SK-N-SH (cell line): Measurements from ENCODE around the gene CAST.

Experiments used
- CTCF ChIP-seq: fragments of 200-600 bp; sonication (generic); IDR thresholded peaks from 2 replicates; pipeline ENCODE4 v1.6.1; 2017; ENCODE audit warnings: antibody characterized with exemption, mild to moderate bottlenecking, moderate library complexity
- EP300 ChIP-seq, 2 experiments: IDR thresholded peaks; 2 replicates each; pipeline versions ENCODE4 v1.4.0 to v1.6.1; 2012; ENCODE audit warnings: borderline replicate concordance in 1 of 2, low read depth in 1 of 2, low read length in 1 of 2
- IRF3 ChIP-seq: fragments of 150-350 bp; IDR thresholded peaks from 2 replicates; pipeline ENCODE4 v1.6.1; 2016; ENCODE audit warnings: mild to moderate bottlenecking, low read depth, low read length
- RCOR1 ChIP-seq: fragments of 150-350 bp; IDR thresholded peaks from 2 replicates; pipeline ENCODE4 v1.6.1; 2017; ENCODE audit warnings: antibody characterized with exemption, low read length
- REST ChIP-seq: IDR thresholded peaks from 2 replicates; pipeline ENCODE4 v1.6.1; 2012; ENCODE audit warnings: mild to moderate bottlenecking, low read depth, low read length, moderate library complexity
- SIN3A ChIP-seq: IDR thresholded peaks from 2 replicates; pipeline ENCODE4 v1.6.1; 2012; ENCODE audit warnings: low read depth, mild to moderate bottlenecking, low read length, moderate library complexity, borderline replicate concordance
- USF2 ChIP-seq: fragments of 150-350 bp; IDR thresholded peaks from 2 replicates; pipeline ENCODE4 v1.6.1; 2017; ENCODE audit warnings: antibody characterized with exemption, low read length, low read depth, borderline replicate concordance
- YY1 ChIP-seq: IDR thresholded peaks from 2 replicates; pipeline ENCODE4 v1.4.0; 2012; ENCODE audit warnings: low read depth, mild to moderate bottlenecking

GRCh38 chr5:96636046-96636445, 26.1 kb upstream of the CAST start:
- TF ChIP-seq RCOR1: no peak
- TF ChIP-seq REST: no peak
- TF ChIP-seq CTCF: no peak
- TF ChIP-seq SIN3A: no peak
- TF ChIP-seq EP300 (IDR thresholded peaks at IDR 0.05; ENCODE audit: borderline replicate concordance in 1 of 2, low read depth in 1 of 2, low read length in 1 of 2): no peak
- TF ChIP-seq YY1: no peak
- no peak for TF ChIP-seq USF2
- TF ChIP-seq IRF3: no peak
